Measurements from ENCODE around the gene NR1I3. TPM values are rescaled to one million over a fixed set of nuclear protein-coding genes. Genes with fewer than 3 reads are reported as not detected.

NR1I3 gene
- total RNA-seq, 2 experiments from 2014 or later = not detected

GRCh38 chr1:161180639-161181038 is 57.4 kb downstream of the NR1I3 start:
- ChIA-PET POLR2A (no interaction called here), CTCF (interaction anchor here (0.7 to 4.4 kb wide), 9 partner anchors 11 to 202 kb away, joined by 3 to 33 read pairs (median 3); partner anchors contain the start of genes APOA2, PPOX and TOMM40L)
- Mint-ChIP-seq H3K27me3 (no peaks in the 10 kb centered on the region), H3K4me1 (peaks cover 71% of the 10 kb centered on the region), H3K27ac (peak overlapping the region; percentile 82), H3K36me3 (ENCODE audit: low read depth) (peaks cover 8% of the 10 kb centered on the region), H3K9me3 (ENCODE audit: low read depth) (no peaks in the 10 kb centered on the region), H3K4me3 (no peak overlapping the region)
- intact Hi-C loops (cut with DNase I, micrococcal nuclease) = loop anchor here in 1 of 2 experiments (5.0 kb wide), 1 partner anchor 207 kb away; no protein-coding TSS in a partner anchor
- ATAC-seq = no peak
- no peak for DNase-seq

DNA sequence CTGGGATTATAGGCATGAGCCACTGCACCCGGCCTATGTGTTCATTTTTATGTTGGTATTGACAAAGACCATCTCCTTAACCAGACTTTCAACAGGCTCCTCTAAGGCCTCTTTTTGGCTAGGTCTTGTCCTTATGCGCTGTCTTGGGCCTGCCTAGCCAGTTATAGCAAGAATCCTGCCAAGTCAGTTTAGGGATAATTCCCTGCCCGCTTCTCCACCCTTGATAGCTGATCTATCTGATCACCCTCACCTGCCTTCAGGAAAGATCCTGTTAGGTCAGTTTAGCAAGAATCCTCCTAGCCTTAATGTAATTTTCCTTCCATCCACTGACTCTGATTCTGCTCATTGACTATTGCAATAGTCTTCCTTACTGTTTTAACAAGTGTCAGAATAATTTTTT is 58.3 kb downstream of the NR1I3 start:
- Mint-ChIP-seq H3K4me1 (peaks cover 71% of the 10 kb centered on the region), H3K27ac (no peak overlapping the region), H3K27me3 (no peaks in the 10 kb centered on the region), H3K4me3 (no peak overlapping the region), H3K36me3 (ENCODE audit: low read depth) (peaks cover 14% of the 10 kb centered on the region), H3K9me3 (ENCODE audit: low read depth) (no peaks in the 10 kb centered on the region)
- ATAC-seq (no peak), DNase-seq (no peak)
- intact Hi-C loops (cut with DNase I, micrococcal nuclease) = loop anchor here in 1 of 2 experiments (5.0 kb wide), 1 partner anchor 208 kb away; no protein-coding TSS in a partner anchor
- ChIA-PET POLR2A (no interaction called here), CTCF (interaction anchor here (0.7 to 4.4 kb wide), 6 partner anchors 8 to 85 kb away, joined by 3 to 33 read pairs (median 3); partner anchors contain the start of genes APOA2 and NDUFS2)

Small RNA genes within 50 kb of the gene (microRNA-seq; reads per million reads assigned to microRNA genes)
- gene MIR5187 (ENCODE audit: borderline replicate concordance) = 2.1 reads per million

Other genes with a start within 250 kb of the NR1I3 start
- 10 to 100 TPM; 16.9 to 25.2 TPM for gene F11R, start 217.1 kb downstream of the NR1I3 start, total RNA-seq
- 10 to 100 TPM; 26.0 to 42.8 TPM for gene TSTD1, start 199.2 kb downstream of the NR1I3 start, total RNA-seq
- 10 to 100 TPM; 34.5 to 42.8 TPM for gene USF1, start 192.2 kb downstream of the NR1I3 start, total RNA-seq
- 100 to 1,000 TPM; 125 to 165 TPM for gene ARHGAP30, start 168.3 kb downstream of the NR1I3 start, total RNA-seq
- gene NECTIN4, start 148.6 kb downstream of the NR1I3 start, total RNA-seq = not detected
- gene KLHDC9, start 139.8 kb downstream of the NR1I3 start, total RNA-seq = under 1 TPM; 0.39 to 0.50 TPM
- 100 to 1,000 TPM; 108 to 136 TPM for gene PFDN2, start 120.2 kb downstream of the NR1I3 start, total RNA-seq
- gene NIT1, start 120.1 kb downstream of the NR1I3 start, total RNA-seq = 10 to 100 TPM; 58.2 to 62.1 TPM
- 10 to 100 TPM; 33.9 to 44.9 TPM for gene DEDD, start 105.5 kb downstream of the NR1I3 start, total RNA-seq
- gene UFC1, start 84.2 kb downstream of the NR1I3 start, total RNA-seq = 10 to 100 TPM; 89.2 to 98.6 TPM
- 10 to 100 TPM; 25.1 to 32.0 TPM for gene USP21, start 78.7 kb downstream of the NR1I3 start, total RNA-seq
- gene PPOX, start 71.8 kb downstream of the NR1I3 start, total RNA-seq = 10 to 100 TPM; 21.5 to 28.8 TPM
- 10 to 100 TPM; 40.5 to 51.8 TPM for gene B4GALT3, start 60.7 kb downstream of the NR1I3 start, total RNA-seq
- under 1 TPM; 0.40 to 0.71 TPM for gene ADAMTS4, start 39.1 kb downstream of the NR1I3 start, total RNA-seq
- gene NDUFS2, start 35.8 kb downstream of the NR1I3 start, total RNA-seq = 10 to 100 TPM; 71.8 to 92.0 TPM
- gene FCER1G, start 22.9 kb downstream of the NR1I3 start, total RNA-seq = 1 to 10 TPM in 1 of 2 experiments, under 1 TPM in 1; 0.98 to 2.2 TPM
- gene APOA2, start 14.6 kb downstream of the NR1I3 start, total RNA-seq = not detected
- 10 to 100 TPM; 12.3 to 13.2 TPM for gene TOMM40L, start 12.1 kb downstream of the NR1I3 start, total RNA-seq
- under 1 TPM; 0.21 to 0.27 TPM for gene PCP4L1, start 20.5 kb upstream of the NR1I3 start, total RNA-seq
- 1 to 10 TPM; 4.6 to 5.3 TPM for gene MPZ, start 71.8 kb upstream of the NR1I3 start, total RNA-seq
- 100 to 1,000 TPM; 191 to 235 TPM for gene SDHC, start 76.2 kb upstream of the NR1I3 start, total RNA-seq
- gene CFAP126, start 129.7 kb upstream of the NR1I3 start, total RNA-seq = not detected

All from activated CD4-positive, alpha-beta T cell treated with anti-CD3 and anti-CD28 coated beads for 36 hours (primary cell).